ENCODE data around the gene SENP2. TPM values are rescaled to one million over a fixed set of nuclear protein-coding genes. Genes with fewer than 3 reads are reported as not detected.

The SENP2 gene
- total and polyA plus RNA-seq, 5 donors from 2014 or later, result 14.3 to 51.7 (median 19.8) TPM

DNA sequence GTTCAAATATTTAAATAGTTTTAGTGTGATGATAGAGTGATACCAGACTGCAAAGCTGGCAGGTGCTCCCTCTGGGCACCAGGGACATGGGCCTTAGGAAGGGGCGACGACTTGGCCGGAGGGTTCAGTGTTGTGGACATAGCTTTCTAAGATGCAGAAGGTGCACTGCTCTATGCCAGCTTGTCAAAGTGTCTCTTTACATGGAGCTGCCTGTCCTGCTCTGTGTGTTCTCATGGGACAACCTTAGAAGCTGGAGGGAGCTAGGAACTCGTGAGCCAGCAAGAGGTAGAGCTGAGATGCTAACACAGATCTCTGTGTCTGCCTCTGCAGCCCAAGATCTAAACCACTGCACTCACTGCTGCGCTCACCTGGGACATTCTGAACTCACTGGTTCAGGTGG lies 77.8 kb downstream of the SENP2 start:
- Histone ChIP-seq H3K4me1 (ENCODE audit: control insufficient read depth, insufficient read depth, low read length, poor library complexity, severe bottlenecking) (no peaks in the 10 kb centered on the region), H3K27ac (ENCODE audit: insufficient read depth, low read length, poor library complexity, severe bottlenecking) (no peak overlapping the region), H3K4me3 (ENCODE audit: low read depth, low read length) (no peak overlapping the region), H3K36me3 (ENCODE audit: control insufficient read depth, insufficient read depth, low read length) (no peaks in the 10 kb centered on the region), H3K9me3 (ENCODE audit: control insufficient read depth in 2 of 2, low read length in 2 of 2) (no peaks in the 10 kb centered on the region), H3K27me3 (ENCODE audit: control insufficient read depth, insufficient read depth, low read length) (peaks cover 2% of the 10 kb centered on the region)
- Mint-ChIP-seq H3K36me3 (no peaks in the 10 kb centered on the region), H3K27me3 (peaks cover 33% of the 10 kb centered on the region), H3K4me3 (no peak overlapping the region), H3K9me3 (no peaks in the 10 kb centered on the region), H3K4me1 (peaks cover 0 to 2% (median 0%) of the 10 kb centered on the region in 4 donors), H3K27ac (no peak overlapping the region)
- no peak for ATAC-seq (ENCODE audit: low read depth in 2 of 2)
- DNase-seq, result no peak

DNA sequence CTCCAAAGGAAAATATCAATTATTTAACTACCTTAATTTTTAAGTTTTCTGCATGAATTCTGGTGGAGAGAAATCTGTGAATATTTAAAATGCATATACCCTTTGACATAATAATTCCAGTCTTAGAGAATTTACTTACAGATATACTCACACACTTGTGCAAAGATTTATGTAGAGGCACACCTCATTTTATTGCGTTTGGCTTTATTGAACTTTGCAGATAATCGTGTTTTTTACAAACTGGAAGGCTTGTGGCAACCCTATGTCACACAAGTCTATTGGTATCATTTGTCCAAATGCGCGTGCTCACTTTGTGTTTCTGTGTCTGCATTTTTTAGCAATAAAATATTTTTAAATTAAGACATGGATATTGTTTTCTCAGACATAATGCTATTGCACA lies 81.5 kb downstream of the SENP2 start:
- Histone ChIP-seq H3K4me1 (ENCODE audit: control insufficient read depth, insufficient read depth, low read length, poor library complexity, severe bottlenecking) (no peaks in the 10 kb centered on the region), H3K4me3 (ENCODE audit: low read depth, low read length) (no peak overlapping the region), H3K27me3 (ENCODE audit: control insufficient read depth, insufficient read depth, low read length) (peaks cover 2% of the 10 kb centered on the region), H3K27ac (ENCODE audit: insufficient read depth, low read length, poor library complexity, severe bottlenecking) (no peak overlapping the region), H3K9me3 (ENCODE audit: control insufficient read depth in 2 of 2, low read length in 2 of 2) (no peaks in the 10 kb centered on the region), H3K36me3 (ENCODE audit: control insufficient read depth, insufficient read depth, low read length) (no peaks in the 10 kb centered on the region)
- ATAC-seq (ENCODE audit: low read depth in 2 of 2) (no peak), DNase-seq (no peak)
- H3K9me3 Mint-ChIP-seq, result no peaks in the 10 kb centered on the region
- no peak overlapping the region for H3K27ac Mint-ChIP-seq
- H3K27me3 Mint-ChIP-seq, result peaks cover 21% of the 10 kb centered on the region
- H3K4me3 Mint-ChIP-seq, result no peak overlapping the region
- no peaks in the 10 kb centered on the region for H3K4me1 Mint-ChIP-seq
- H3K36me3 Mint-ChIP-seq, result no peaks in the 10 kb centered on the region

DNA sequence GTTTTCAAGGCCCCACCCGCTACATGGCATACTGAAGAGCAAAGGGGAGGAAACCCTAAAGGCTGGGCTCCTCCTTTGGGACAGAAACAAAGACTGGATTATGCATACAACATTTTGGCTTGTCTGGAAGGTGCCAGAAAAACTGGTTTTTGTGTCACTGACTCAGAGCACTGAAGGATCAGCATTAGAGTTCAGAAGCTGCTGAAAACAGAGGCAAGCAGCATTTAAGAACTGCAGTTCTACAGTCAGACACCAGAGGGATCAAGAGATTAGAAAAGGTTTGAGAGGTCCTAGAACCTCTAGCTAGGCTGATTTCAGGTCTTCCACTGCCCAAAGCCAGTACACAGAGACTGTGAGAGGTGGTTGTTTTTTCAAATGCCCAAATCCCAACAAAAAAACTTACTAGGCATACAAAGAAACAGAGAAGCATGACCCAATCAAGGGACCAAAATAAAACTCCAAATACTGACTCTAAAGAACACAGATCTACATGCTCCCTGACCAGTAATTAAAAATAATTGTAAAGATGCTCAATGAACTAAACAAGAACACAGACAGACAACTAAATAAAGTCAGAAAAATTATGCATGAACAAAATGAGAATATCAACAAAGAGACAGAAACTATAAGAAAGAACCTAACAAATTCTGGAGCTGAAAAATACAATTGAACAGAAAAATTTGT lies 91.2 kb downstream of the SENP2 start:
- Histone ChIP-seq H3K4me1 (ENCODE audit: control insufficient read depth, insufficient read depth, low read length, poor library complexity, severe bottlenecking) (no peaks in the 10 kb centered on the region), H3K27me3 (ENCODE audit: control insufficient read depth, insufficient read depth, low read length) (peaks cover 4% of the 10 kb centered on the region), H3K9me3 (ENCODE audit: control insufficient read depth in 2 of 2, low read length in 2 of 2) (peaks cover 0 to 4% of the 10 kb centered on the region in 2 experiments), H3K36me3 (ENCODE audit: control insufficient read depth, insufficient read depth, low read length) (no peaks in the 10 kb centered on the region), H3K27ac (ENCODE audit: insufficient read depth, low read length, poor library complexity, severe bottlenecking) (no peak overlapping the region), H3K4me3 (ENCODE audit: low read depth, low read length) (no peak overlapping the region)
- peaks cover 11% of the 10 kb centered on the region for H3K27me3 Mint-ChIP-seq
- no peak for ATAC-seq (ENCODE audit: low read depth in 2 of 2)
- H3K4me1 Mint-ChIP-seq, result no peaks in the 10 kb centered on the region
- peaks cover 0 to 17% (median 2%) of the 10 kb centered on the region in 7 donors for H3K9me3 Mint-ChIP-seq
- H3K4me3 Mint-ChIP-seq, result no peak overlapping the region
- DNase-seq, result peak in 1 of 3 donors; percentile 56
- H3K36me3 Mint-ChIP-seq, result peaks cover 3% of the 10 kb centered on the region
- H3K27ac Mint-ChIP-seq, result no peak overlapping the region

DNA sequence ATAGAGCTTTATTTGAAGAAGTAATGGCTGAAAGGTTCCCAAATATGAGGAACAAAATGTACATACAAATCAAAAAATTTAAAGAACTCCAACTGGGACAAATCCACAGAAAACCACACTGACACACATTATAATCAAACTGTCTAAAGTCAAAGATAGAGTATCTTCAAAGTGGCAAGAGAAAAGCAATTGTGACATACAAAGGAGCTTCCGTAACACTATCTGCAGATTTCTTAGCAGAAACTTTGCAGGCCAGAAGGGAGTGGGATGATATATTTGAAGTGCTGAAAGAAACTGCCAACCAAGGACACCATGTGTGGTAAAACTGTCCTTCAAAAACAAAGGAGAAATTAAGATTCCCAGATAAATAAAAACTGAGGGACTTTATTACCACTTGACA lies 91.9 kb downstream of the SENP2 start:
- no peaks in the 10 kb centered on the region for H3K36me3 ChIP-seq (ENCODE audit: control insufficient read depth, insufficient read depth, low read length)
- no peak overlapping the region for H3K27ac ChIP-seq (ENCODE audit: insufficient read depth, low read length, poor library complexity, severe bottlenecking)
- no peak overlapping the region for H3K4me3 ChIP-seq (ENCODE audit: low read depth, low read length)
- Mint-ChIP-seq H3K4me1 (no peaks in the 10 kb centered on the region), H3K4me3 (no peak overlapping the region), H3K27me3 (peaks cover 17% of the 10 kb centered on the region), H3K9me3 (peaks cover 0 to 17% (median 2%) of the 10 kb centered on the region in 7 donors), H3K36me3 (peaks cover 3% of the 10 kb centered on the region), H3K27ac (no peak overlapping the region)
- no peaks in the 10 kb centered on the region for H3K4me1 ChIP-seq (ENCODE audit: control insufficient read depth, insufficient read depth, low read length, poor library complexity, severe bottlenecking)
- DNase-seq, result no peak
- H3K9me3 ChIP-seq (ENCODE audit: control insufficient read depth in 2 of 2, low read length in 2 of 2), result peaks cover 0 to 4% of the 10 kb centered on the region in 2 experiments
- ATAC-seq (ENCODE audit: low read depth in 2 of 2), result no peak
- H3K27me3 ChIP-seq (ENCODE audit: control insufficient read depth, insufficient read depth, low read length), result peaks cover 1% of the 10 kb centered on the region

DNA sequence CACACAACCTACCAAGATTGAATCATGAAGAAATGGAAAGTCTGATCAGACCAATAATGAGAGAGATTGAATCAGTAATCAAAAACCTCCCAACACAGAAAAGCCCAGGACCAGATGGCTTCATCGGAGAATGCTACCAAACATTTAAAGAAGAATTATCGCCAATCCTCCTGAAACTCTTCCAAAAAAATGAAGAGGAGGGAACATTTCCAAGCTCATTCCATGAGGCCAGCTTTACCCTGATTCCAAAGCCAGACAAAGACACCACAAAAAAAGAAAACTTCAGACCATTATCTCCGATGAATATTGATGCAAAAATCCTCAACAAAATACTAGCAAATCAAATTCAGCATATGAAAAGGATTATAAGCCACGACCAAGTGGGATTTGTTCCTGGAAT lies 94.1 kb downstream of the SENP2 start:
- ATAC-seq (ENCODE audit: low read depth in 2 of 2) (no peak), DNase-seq (no peak)
- Histone ChIP-seq H3K36me3 (ENCODE audit: control insufficient read depth, insufficient read depth, low read length) (no peaks in the 10 kb centered on the region), H3K9me3 (ENCODE audit: control insufficient read depth in 2 of 2, low read length in 2 of 2) (peaks cover 0 to 4% of the 10 kb centered on the region in 2 experiments), H3K27ac (ENCODE audit: insufficient read depth, low read length, poor library complexity, severe bottlenecking) (no peak overlapping the region), H3K27me3 (ENCODE audit: control insufficient read depth, insufficient read depth, low read length) (no peaks in the 10 kb centered on the region), H3K4me1 (ENCODE audit: control insufficient read depth, insufficient read depth, low read length, poor library complexity, severe bottlenecking) (no peaks in the 10 kb centered on the region), H3K4me3 (ENCODE audit: low read depth, low read length) (no peak overlapping the region)
- Mint-ChIP-seq H3K27ac (no peak overlapping the region), H3K9me3 (peaks cover 0 to 17% (median 2%) of the 10 kb centered on the region in 7 donors), H3K27me3 (peaks cover 19% of the 10 kb centered on the region), H3K4me1 (no peaks in the 10 kb centered on the region), H3K4me3 (no peak overlapping the region), H3K36me3 (peaks cover 3% of the 10 kb centered on the region)

Other genes with a start within 250 kb of the SENP2 start
- 3.7 TPM for gene MAP3K13, start 223.2 kb upstream of the SENP2 start, total RNA-seq
- 10 to 100 TPM; 17.7 to 29.7 (median 22.3) TPM for gene MAP3K13, start 223.2 kb upstream of the SENP2 start, polyA plus RNA-seq
- gene TMEM41A, start 87.3 kb upstream of the SENP2 start, total RNA-seq, result 22.0 TPM
- gene TMEM41A, start 87.3 kb upstream of the SENP2 start, polyA plus RNA-seq, result 10 to 100 TPM; 18.6 to 42.8 (median 22.7) TPM
- gene LIPH, start 33.7 kb upstream of the SENP2 start, total RNA-seq, result not detected
- gene LIPH, start 33.7 kb upstream of the SENP2 start, polyA plus RNA-seq, result not detected
- 3.6 TPM for gene IGF2BP2, start 238.7 kb downstream of the SENP2 start, total RNA-seq
- not detected for gene IGF2BP2, start 238.7 kb downstream of the SENP2 start, polyA plus RNA-seq

All from CD4-positive, CD25-positive, alpha-beta regulatory T cell (primary cell).